GM23338 (cell line): ENCODE measurements around the gene RXFP1. TPM values are rescaled to one million over a fixed set of nuclear protein-coding genes. Genes with fewer than 3 reads are reported as not detected.

ENCODE experiments used
- ATAC-seq: fragments of 200-7000 bp; cut with Tn5 transposase; 3 replicates; pipeline ENCODE4 v1.9.1; 2020
- DNase-seq: peaks from one replicate; pipeline ENCODE4 v3.0.0-alpha.2; 2015; ENCODE audit warnings: low spot score
- H2AFZ ChIP-seq: fragments of 200-600 bp; sonication (generic); 2 replicates; pipeline ENCODE4 v1.8.0; 2016; ENCODE audit warnings: antibody characterized with exemption, mild to moderate bottlenecking, moderate library complexity
- H3F3A ChIP-seq: fragments of 200-600 bp; sonication (generic); replicated peaks from 2 replicates; pipeline ENCODE4 v1.8.0; 2017; ENCODE audit warnings: antibody characterized with exemption, mixed run types, low read depth
- H3K27ac ChIP-seq: fragments of 200-600 bp; sonication (generic); 2 replicates; pipeline ENCODE4 v1.6.1; 2016; ENCODE audit warnings: low read depth
- H3K27me3 ChIP-seq: fragments of 200-600 bp; sonication (generic); 2 replicates; pipeline ENCODE4 v1.8.0; 2016; ENCODE audit warnings: mild to moderate bottlenecking, mixed run types, moderate library complexity; ENCODE audit not compliant: insufficient read depth
- H3K36me3 ChIP-seq: fragments of 200-600 bp; sonication (generic); 2 replicates; pipeline ENCODE4 v1.8.0; 2016; ENCODE audit warnings: mild to moderate bottlenecking; ENCODE audit not compliant: insufficient read depth
- H3K4me1 ChIP-seq: fragments of 200-600 bp; sonication (generic); 2 replicates; pipeline ENCODE4 v1.8.0; 2016; ENCODE audit warnings: mild to moderate bottlenecking, moderate library complexity; ENCODE audit not compliant: insufficient read depth
- H3K4me2 ChIP-seq: fragments of 200-600 bp; sonication (generic); 2 replicates; pipeline ENCODE4 v1.7.1; 2017; ENCODE audit warnings: mixed run types
- H3K4me3 ChIP-seq: fragments of 200-600 bp; sonication (generic); 2 replicates; pipeline ENCODE4 v1.6.1; 2016; ENCODE audit warnings: mixed run types
- H3K79me2 ChIP-seq: fragments of 200-600 bp; sonication (generic); replicated peaks from 2 replicates; pipeline ENCODE4 v1.8.0; 2017; ENCODE audit warnings: mild to moderate bottlenecking; ENCODE audit not compliant: insufficient read depth
- H3K9me2 ChIP-seq: fragments of 200-600 bp; sonication (generic); 2 replicates; pipeline ENCODE4 v1.8.0; 2017; ENCODE audit not compliant: insufficient read depth
- H4K20me1 ChIP-seq: fragments of 200-600 bp; sonication (generic); replicated peaks from 2 replicates; pipeline ENCODE4 v1.8.0; 2017; ENCODE audit warnings: mild to moderate bottlenecking; ENCODE audit not compliant: insufficient read depth
- H3K27ac Mint-ChIP-seq: 2 replicates; pipeline ENCODE4 v1.8.0; 2020; ENCODE audit warnings: inconsistent platforms, mild to moderate bottlenecking, moderate library complexity, mixed read lengths
- H3K27me3 Mint-ChIP-seq: 3 replicates; pipeline ENCODE4 v1.8.0; 2022; ENCODE audit warnings: low read depth, mild to moderate bottlenecking, moderate library complexity, mixed read lengths, inconsistent platforms; ENCODE audit not compliant: insufficient read depth, poor library complexity
- H3K36me3 Mint-ChIP-seq: 3 replicates; pipeline ENCODE4 v1.8.0; 2021; ENCODE audit warnings: low read depth, mild to moderate bottlenecking, inconsistent platforms, moderate library complexity, mixed read lengths
- H3K4me1 Mint-ChIP-seq: 3 replicates; pipeline ENCODE4 v1.8.0; 2020; ENCODE audit warnings: mild to moderate bottlenecking, inconsistent platforms, mixed read lengths
- H3K4me3 Mint-ChIP-seq: 3 replicates; pipeline ENCODE4 v1.8.0; 2021; ENCODE audit warnings: moderate library complexity, mild to moderate bottlenecking, inconsistent platforms, mixed read lengths
- H3K9me3 Mint-ChIP-seq: 3 replicates; pipeline ENCODE4 v1.8.0; 2020; ENCODE audit warnings: moderate library complexity, mild to moderate bottlenecking, inconsistent platforms, mixed read lengths
- CREB1 ChIP-seq: fragments of 250-450 bp; sonication (Bioruptor Pico); IDR thresholded peaks from 2 replicates; pipeline ENCODE4 v1.5.0; 2020; ENCODE audit warnings: low read depth, mild to moderate bottlenecking, moderate library complexity
- EZH2phosphoT487 ChIP-seq: fragments of 200-600 bp; sonication (generic); IDR thresholded peaks from one replicate; pipeline ENCODE4 v1.8.1; 2018; ENCODE audit warnings: antibody characterized with exemption; ENCODE audit not compliant: unreplicated experiment
- POLR2AphosphoS5 ChIP-seq: IDR thresholded peaks from 2 replicates; pipeline ENCODE4 v1.6.1; 2016; ENCODE audit warnings: antibody characterized with exemption, low read depth
- REST ChIP-seq: IDR thresholded peaks from one replicate; pipeline ENCODE4 v1.6.1; 2018; ENCODE audit warnings: antibody characterized with exemption; ENCODE audit not compliant: unreplicated experiment
- ZNF331 ChIP-seq: fragments of 250-450 bp; sonication (Bioruptor Pico); IDR thresholded peaks from 2 replicates; pipeline ENCODE4 v1.5.0; 2020; ENCODE audit warnings: low read depth, mild to moderate bottlenecking, moderate library complexity
- ZNF462 ChIP-seq: fragments of 250-450 bp; sonication (Bioruptor Pico); IDR thresholded peaks from 2 replicates; pipeline ENCODE4 v1.5.0; 2020; ENCODE audit warnings: mild to moderate bottlenecking, moderate library complexity
- long read RNA-seq: library from polyadenylated mRNA; unstranded; transcript quantifications from one replicate; pipeline ENCODE4 v2.0.0, GENCODE V29; 2020; ENCODE audit not compliant: unreplicated experiment
- polyA plus RNA-seq: library from polyadenylated mRNA; unstranded; fragments of >200 nt; fragmentation: Nextera tagmentation; extraction: Ambion mirVana; gene quantifications from 2 replicates; pipeline ENCODE4 v1.2.1, GENCODE V29; 2016
- total RNA-seq: library from RNA; depleted of rRNA; stranded (reverse); fragments of >200 nt; shearing (Covaris generic); gene quantifications from 2 replicates; pipeline ENCODE4 v1.2.3, GENCODE V29; 2014; rRNA removed

Gene RXFP1
- 0.12 and 0.63 TPM in 2 replicates for total RNA-seq
- 0.07 TPM in 1 of 2 replicates, not detected in the other for polyA plus RNA-seq
- long read RNA-seq, result 0 reads

- no peaks in the 10 kb centered on the region for H3K79me2 ChIP-seq
- H3K27me3 ChIP-seq, result no peaks in the 10 kb centered on the region
- Mint-ChIP-seq H3K36me3 (no peaks in the 10 kb centered on the region), H3K9me3 (no peaks in the 10 kb centered on the region), H3K4me3 (no peak within 1 kb of the TSS), H3K27me3 (no peaks in the 10 kb centered on the region), H3K4me1 (peaks cover 12% of the 10 kb centered on the region), H3K27ac (peak within 1 kb of the TSS; percentile 16; the same call in 1 of the 2 replicates)
- DNase-seq, result no peak
- H3F3A ChIP-seq, result no peaks in the 10 kb centered on the region
- peaks cover 6% of the 10 kb centered on the region; the same call in 1 of the 2 replicates for H3K4me1 ChIP-seq
- H4K20me1 ChIP-seq, result no peaks in the 10 kb centered on the region
- no peak for ATAC-seq
- H3K36me3 ChIP-seq, result no peaks in the 10 kb centered on the region
- peaks cover 4% of the 10 kb centered on the region; the same call in 1 of the 2 replicates for H3K9me2 ChIP-seq
- no peak within 1 kb of the TSS for H3K27ac ChIP-seq
- no peak for TF ChIP-seq ZNF462
- H2AFZ ChIP-seq, result no peak within 1 kb of the TSS
- H3K4me2 ChIP-seq, result no peak within 1 kb of the TSS
- H3K4me3 ChIP-seq, result no peak within 1 kb of the TSS
Measured at GRCh38 chr4:158521484-158522088, at the start of gene RXFP1. RXFP1 (plus strand) TSS chr4:158521882; CDS start chr4:158521977, 95 bp downstream.

DNA sequence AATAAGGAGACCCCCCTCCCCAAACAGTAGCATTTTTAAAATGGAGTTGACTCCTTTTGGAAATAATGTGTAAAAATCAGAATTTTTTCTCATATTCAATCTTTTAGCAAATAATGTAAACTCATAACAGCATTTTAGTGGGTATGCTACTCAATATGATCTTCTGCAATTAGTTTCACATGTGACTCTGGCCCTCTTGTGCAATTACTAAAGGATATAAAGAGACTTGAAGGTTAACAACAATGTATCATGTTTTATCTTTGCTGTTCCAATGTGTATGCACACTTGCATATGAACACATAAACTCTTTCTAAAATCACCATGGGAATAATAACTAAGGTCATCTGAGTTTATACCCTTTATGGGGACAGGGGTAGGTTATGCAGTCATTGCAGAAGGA lies 39.9 kb upstream of the RXFP1 start:
- Histone ChIP-seq H3F3A (no peaks in the 10 kb centered on the region), H3K27me3 (no peaks in the 10 kb centered on the region), H2AFZ (no peak overlapping the region), H3K4me1 (no peaks in the 10 kb centered on the region), H3K9me2 (0 out of 2 replicates have a peak, but pooled peaks cover 4% of the 10 kb centered on the region), H3K27ac (no peak overlapping the region), H3K36me3 (no peaks in the 10 kb centered on the region), H3K4me2 (no peak overlapping the region), H4K20me1 (no peaks in the 10 kb centered on the region), H3K79me2 (no peaks in the 10 kb centered on the region), H3K4me3 (no peak overlapping the region)
- H3K4me1 Mint-ChIP-seq, result no peaks in the 10 kb centered on the region
- no peak for DNase-seq
- no peak for ATAC-seq
- H3K9me3 Mint-ChIP-seq, result no peaks in the 10 kb centered on the region
- H3K36me3 Mint-ChIP-seq, result no peaks in the 10 kb centered on the region
- no peak overlapping the region for H3K27ac Mint-ChIP-seq
- H3K4me3 Mint-ChIP-seq, result no peak overlapping the region
- no peaks in the 10 kb centered on the region for H3K27me3 Mint-ChIP-seq
- TF ChIP-seq CREB1 (no peak), REST (no peak), POLR2AphosphoS5 (no peak), EZH2phosphoT487 (no peak), ZNF331 (no peak)
